GM19395 (cell line): ENCODE results near the gene CACNA1B.
"Not testable (repeated sequence)": the region's sequence is repeated elsewhere in the genome, so short reads cannot be mapped to it uniquely, and the experiment has no call there.

Experiments used
- ATAC-seq: cut with Tn5 transposase; IDR thresholded peaks from one replicate; pipeline ENCODE4 v1.9.1; 2021; ENCODE audit warnings: mild to moderate bottlenecking, moderate library complexity; ENCODE audit not compliant: unreplicated experiment

Gene CACNA1B

GRCh38 chr9:138105561-138106505 is 228.3 kb downstream of the CACNA1B start:
- no peak for ATAC-seq

DNA sequence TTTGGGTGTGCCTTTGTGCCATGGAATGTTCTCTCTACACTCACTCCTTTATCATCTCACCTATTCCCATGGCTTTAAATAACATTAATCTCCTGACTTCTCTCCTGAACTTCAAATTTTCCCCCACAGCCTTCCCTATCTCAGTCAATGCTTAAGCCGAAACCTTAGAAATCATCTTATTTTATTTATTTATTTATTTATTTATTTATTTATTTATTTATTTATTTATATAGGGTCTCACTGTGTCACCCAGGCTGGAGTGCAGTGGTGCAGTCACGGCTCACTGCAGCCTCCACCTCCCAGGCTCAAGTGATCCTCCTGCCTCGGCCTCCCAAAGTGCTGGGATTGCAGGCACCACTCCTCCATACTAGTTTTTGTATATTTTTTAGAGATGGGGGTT is 229.5 kb downstream of the CACNA1B start:
- not testable (repeated sequence) for ATAC-seq

DNA sequence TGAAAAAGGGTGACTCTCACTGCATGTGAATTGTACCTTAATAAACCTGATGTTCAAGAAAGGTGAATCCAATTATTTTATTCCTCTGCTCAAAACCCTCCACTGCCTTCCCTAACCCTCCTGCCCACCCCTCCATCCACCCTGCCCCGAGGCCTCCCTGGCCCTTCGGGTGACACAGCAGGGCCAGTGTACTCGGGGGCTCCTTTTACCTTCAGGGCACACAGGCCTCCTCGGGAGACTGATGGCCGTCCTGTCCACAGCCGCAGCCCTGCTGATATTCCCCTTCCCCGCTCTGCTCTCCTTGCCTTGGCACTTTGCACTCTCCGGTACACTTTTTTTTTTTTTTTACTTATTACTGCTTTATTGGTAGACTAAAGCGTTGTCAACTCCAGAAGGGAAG is 234.0 kb downstream of the CACNA1B start:
- no peak for ATAC-seq

DNA sequence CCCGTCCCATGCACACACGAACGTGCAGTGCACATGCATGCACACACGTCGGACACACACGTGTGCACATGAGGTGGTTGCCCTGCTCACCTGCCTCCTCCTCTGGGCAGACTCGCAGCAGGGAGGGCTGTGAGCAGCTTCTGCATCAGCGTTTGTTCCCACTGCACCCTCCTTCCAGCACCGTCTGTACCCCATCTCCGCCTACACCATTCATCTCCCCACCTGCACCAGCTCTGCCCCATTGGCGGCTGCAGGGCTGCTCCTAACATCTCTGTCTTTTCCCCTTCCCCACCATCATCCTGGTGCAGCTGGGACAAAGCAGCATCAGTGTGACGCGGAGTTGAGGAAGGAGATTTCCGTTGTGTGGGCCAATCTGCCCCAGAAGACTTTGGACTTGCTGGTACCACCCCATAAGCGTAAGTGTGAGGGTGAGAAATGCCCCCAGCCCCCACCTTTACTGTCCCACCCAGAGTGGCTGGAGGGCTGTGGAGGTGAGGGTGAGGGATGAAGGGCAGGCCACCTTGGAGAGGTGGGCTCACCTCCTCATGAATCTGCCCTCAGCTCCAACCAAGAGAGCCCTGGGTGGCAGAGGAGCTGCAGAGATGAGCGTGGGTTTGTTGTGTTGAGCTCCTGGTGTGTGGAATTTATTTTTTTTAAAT is 234.6 kb downstream of the CACNA1B start:
- no peak for ATAC-seq

DNA sequence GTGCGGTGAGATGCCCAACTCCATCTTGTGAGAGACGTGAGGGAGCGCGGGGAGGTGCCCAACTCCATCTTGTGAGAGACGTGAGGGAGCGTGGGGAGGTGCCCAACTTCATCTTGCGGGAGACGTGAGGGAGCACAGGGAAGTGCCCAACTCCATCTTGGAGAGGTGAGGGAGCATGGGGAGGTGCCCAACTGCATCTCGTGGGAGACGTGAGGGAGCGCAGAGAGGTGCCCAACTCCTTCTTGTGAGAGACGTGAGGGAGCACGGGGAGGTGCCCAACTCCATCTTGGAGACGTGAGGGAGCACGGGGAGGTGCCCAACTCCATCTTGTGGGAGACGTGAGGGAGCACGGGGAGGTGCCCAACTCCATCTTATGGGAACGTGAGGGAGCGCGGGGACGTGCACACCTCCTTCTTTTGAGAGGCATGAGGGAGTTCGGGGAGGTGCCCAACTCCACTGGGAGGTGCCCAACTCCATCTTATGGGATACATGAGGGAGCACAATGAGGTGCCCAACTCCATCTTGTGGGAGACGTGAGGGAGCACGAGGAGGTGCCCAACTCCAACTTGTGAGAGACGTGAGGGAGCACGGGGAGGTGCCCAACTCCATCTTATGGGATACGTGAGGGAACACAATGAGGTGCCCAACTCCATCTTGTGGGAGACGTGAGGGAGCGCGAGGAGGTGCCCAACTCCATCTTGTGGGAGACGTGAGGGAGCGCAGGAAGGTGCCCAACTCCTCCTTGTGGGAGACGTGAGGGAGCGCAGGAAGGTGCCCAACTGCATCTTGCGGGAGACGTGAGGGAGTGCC is 235.4 kb downstream of the CACNA1B start:
- no peak for ATAC-seq

DNA sequence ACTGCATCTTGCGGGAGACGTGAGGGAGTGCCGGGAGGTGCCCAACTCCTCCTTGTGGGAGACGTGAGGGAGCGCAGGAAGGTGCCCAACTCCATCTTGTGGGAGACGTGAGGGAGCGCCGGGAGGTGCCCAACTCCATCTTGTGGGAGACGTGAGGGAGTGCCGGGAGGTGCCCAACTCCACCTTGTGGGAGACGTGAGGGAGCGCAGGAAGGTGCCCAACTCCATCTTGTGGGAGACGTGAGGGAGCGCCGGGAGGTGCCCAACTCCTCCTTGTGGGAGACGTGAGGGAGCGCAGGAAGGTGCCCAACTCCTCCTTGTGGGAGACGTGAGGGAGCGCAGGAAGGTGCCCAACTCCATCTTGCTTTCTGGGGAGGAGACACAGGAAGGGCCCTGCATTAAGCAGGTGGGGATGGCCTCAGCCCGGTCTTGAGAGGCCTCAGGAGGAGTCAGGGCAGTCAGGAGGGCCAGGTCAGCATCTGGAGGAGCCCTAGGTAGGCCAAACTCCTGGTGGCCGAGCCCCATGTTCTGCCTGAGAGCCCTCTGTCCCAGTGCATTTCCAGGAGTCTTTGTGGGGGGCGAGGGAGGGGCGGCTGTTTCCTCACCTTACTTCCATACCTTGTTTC is 236.2 kb downstream of the CACNA1B start:
- not testable (repeated sequence) for ATAC-seq

GRCh38 chr9:138114501-138115245 is 237.1 kb downstream of the CACNA1B start:
- no peak for ATAC-seq

GRCh38 chr9:138115506-138115905 is 237.9 kb downstream of the CACNA1B start:
- no peak for ATAC-seq

DNA sequence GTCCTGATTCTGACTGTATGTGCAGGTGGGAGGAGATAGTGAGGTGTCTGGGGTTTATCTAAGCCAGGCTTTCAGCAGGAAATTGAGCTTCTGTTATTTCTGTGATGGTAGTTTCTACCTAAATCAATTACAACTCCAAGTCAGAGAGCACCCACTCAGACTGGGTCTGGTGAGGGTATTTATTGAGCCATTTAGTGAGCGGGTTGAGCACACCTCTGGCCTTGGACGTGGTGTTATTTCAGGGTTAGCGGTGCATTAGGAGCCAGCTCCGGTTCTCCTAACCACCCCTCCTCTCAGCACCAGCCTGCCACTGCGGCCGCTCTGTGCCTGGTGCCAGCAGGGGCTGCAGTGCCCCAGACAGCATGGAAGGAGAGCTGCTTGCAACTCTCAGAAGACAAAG is 238.9 kb downstream of the CACNA1B start:
- ATAC-seq, result no peak

DNA sequence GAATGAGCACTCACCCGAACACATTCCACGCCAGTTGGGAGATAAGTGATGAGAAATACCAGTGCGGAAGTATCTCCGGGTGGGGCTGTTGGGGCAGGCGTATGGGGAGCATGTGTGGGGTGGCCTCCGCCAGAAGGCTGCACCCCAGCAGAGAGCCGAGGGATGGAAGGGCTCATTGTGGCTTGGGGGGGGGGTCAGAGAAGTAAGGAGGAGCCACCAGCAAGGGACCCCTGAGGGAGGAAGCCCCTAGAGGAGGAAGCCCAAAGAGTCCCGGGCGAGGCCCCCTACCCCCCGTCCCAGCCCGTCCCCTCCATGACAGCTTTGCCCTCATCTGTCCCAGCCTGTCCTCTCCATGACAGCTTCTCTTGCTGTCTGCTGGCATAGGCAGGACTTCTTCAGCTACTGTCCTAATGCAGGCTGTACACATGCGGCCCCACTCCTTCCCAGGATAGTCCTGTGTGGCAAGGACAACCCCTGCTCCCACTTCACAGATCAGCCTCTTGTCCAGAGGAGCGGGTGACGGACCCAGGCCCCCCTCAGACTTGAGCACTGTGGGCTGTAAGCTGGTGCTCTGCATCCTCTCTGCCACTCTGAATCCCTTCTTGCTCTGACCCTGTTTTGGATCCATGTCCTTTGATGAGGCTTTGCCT is 239.6 kb downstream of the CACNA1B start:
- no peak for ATAC-seq

DNA sequence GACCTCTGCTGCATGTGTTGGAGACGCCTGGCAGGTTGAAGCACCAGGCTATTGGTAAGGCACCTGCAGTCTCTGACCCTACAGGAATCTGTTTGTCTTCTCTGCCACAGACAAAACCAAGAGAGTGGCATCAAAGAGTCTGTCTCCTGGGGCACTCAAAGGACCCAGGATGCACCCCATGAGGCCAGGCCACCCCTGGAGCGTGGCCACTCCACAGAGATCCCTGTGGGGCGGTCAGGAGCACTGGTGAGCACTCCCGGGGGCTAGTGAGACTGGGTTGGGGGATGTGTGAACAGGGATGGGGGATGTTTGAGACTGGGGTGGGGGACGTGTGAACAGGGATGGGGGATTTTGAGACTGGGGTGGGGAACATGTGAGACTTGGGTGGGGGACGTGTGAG is 240.3 kb downstream of the CACNA1B start:
- no peak for ATAC-seq

DNA sequence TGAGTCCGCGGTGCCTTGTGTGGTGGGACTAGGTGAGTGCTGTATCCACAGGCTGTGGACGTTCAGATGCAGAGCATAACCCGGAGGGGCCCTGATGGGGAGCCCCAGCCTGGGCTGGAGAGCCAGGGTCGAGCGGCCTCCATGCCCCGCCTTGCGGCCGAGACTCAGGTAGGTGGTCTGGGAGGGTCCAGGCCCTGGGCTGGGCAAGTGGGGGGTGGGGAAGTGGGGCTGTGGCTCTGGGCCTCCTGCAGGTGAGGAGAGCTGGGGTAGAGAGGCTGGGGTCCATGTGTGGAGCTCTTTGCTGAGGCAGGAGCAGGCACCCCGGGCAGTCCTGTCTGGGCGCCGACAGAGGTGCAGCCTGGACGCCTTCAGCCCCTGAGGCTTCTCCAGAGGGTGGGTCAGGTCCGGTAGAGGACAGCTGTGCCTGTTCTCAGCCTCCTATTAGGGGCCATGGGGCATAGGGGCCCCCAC is 241.1 kb downstream of the CACNA1B start:
- no peak for ATAC-seq

- no peak for ATAC-seq
Observed at GRCh38 chr9:138119202-138120027, 241.8 kb downstream of the CACNA1B start.

DNA sequence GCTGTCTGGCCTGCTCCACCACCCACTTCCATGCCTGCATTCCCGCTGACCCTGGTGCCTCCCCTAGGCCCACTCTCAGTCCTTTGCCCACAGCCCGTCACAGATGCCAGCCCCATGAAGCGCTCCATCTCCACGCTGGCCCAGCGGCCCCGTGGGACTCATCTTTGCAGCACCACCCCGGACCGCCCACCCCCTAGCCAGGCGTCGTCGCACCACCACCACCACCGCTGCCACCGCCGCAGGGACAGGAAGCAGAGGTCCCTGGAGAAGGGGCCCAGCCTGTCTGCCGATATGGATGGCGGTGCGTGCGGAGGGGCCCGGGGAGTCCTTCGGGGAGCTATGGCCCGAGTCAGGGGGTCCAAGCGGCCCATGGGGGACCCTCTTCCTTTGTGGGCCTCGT is 242.5 kb downstream of the CACNA1B start:
- no peak for ATAC-seq

- ATAC-seq, result no peak
Observed at GRCh38 chr9:138120511-138121437, 243.2 kb downstream of the CACNA1B start.

GRCh38 chr9:138121438-138122050 is 244.0 kb downstream of the CACNA1B start:
- ATAC-seq, result no peak

DNA sequence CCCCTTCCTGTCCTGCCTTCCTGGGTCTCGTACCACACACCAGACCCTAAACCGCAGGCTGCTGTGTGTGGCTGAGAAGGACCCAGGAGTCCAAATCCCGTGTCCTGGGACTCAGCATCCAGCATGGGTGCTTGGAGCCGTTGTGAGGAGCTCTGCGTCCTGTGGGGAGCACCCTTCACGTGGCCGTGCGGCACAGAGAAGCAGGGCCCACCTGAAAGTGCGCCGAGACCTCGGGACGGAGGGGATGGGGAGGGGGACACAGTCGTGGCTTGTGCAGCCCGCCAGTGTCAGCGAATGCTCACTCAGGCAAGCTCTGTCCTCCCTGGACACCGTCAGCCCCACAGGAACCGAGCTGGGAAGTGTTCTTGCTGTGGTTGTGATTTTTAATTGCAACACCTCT is 244.6 kb downstream of the CACNA1B start:
- ATAC-seq, result no peak
